NCI-H1092 (cell line): Measurements from ENCODE around the gene TASOR2.

Source experiments
- DNase-seq: peaks from one replicate; lab custom pipeline; 2025; lab: John Stamatoyannopoulos, UW

The TASOR2 gene

GRCh38 chr10:5656737-5657579 lies 27.7 kb upstream of the TASOR2 start:
- no peak for DNase-seq

GRCh38 chr10:5658871-5659618 lies 25.6 kb upstream of the TASOR2 start:
- DNase-seq, result no peak

GRCh38 chr10:5659702-5660528 lies 24.7 kb upstream of the TASOR2 start:
- DNase-seq, result no peak

GRCh38 chr10:5661043-5661442 lies 23.6 kb upstream of the TASOR2 start:
- no peak for DNase-seq

GRCh38 chr10:5662708-5663579 lies 21.7 kb upstream of the TASOR2 start:
- DNase-seq, result no peak

GRCh38 chr10:5663692-5664427 lies 20.8 kb upstream of the TASOR2 start:
- DNase-seq, result no peak

- DNase-seq, result no peak
These were observed 19.1 kb upstream of the TASOR2 start for GRCh38 chr10:5665373-5666007.

- DNase-seq, result no peak
These were observed 18.4 kb upstream of the TASOR2 start, which contains the start of gene ASB13 for GRCh38 chr10:5666008-5666840. Gene ASB13, minus strand, starts transcription at chr10:5666595. Its CDS starts 44 bp downstream, at chr10:5666551.

GRCh38 chr10:5666841-5667630 lies 17.6 kb upstream of the TASOR2 start:
- DNase-seq, result no peak

- no peak for DNase-seq
These were observed 16.2 kb upstream of the TASOR2 start for GRCh38 chr10:5668429-5668828.

- no peak for DNase-seq
These were observed 15.0 kb upstream of the TASOR2 start for GRCh38 chr10:5669604-5670003.

GRCh38 chr10:5670662-5671375 lies 13.8 kb upstream of the TASOR2 start:
- no peak for DNase-seq

GRCh38 chr10:5678397-5679036 lies 6.1 kb upstream of the TASOR2 start:
- DNase-seq, result no peak

GRCh38 chr10:5679037-5679435 lies 5.6 kb upstream of the TASOR2 start:
- DNase-seq, result no peak

GRCh38 chr10:5679606-5680005 lies 5.0 kb upstream of the TASOR2 start:
- DNase-seq, result no peak

- no peak for DNase-seq
These were observed 2.7 kb upstream of the TASOR2 start for GRCh38 chr10:5681930-5682329.

- DNase-seq, result no peak
These were observed 1.6 kb upstream of the TASOR2 start for GRCh38 chr10:5683065-5683464.
